K562 (cell line): ENCODE measurements around the gene ISY1. TPM values are rescaled to one million over a fixed set of nuclear protein-coding genes. Genes with fewer than 3 reads are reported as not detected.

Experiments
- BRCA1 ChIP-seq, 2 experiments: fragments of 450-650 bp in 1 of 2; sonication (generic) in 1 of 2; formaldehyde crosslinking in 1 of 2; IDR thresholded peaks; 2 replicates each; pipeline versions ENCODE4 v1.5.0 to v1.6.1; 2017 to 2020; ENCODE audit warnings: mild to moderate bottlenecking in 1 of 2, missing genetic modification reagents in 1 of 2
- E2F3 ChIP-seq: fragments of 250-450 bp; sonication (Bioruptor Pico); IDR thresholded peaks from 2 replicates; pipeline ENCODE4 v1.4.0; 2020; ENCODE audit warnings: mild to moderate bottlenecking
- ELF2 ChIP-seq: fragments of 250-450 bp; sonication (Bioruptor Pico); IDR thresholded peaks from 2 replicates; pipeline ENCODE4 v1.5.0; 2021; ENCODE audit warnings: mild to moderate bottlenecking
- EWSR1 ChIP-seq: fragments of 450-650 bp; IDR thresholded peaks from 2 replicates; pipeline ENCODE4 v1.6.1; 2018; ENCODE audit warnings: borderline replicate concordance, mild to moderate bottlenecking, low read depth, moderate library complexity; ENCODE audit not compliant: partially characterized antibody
- ILF3 ChIP-seq: fragments of 450-650 bp; IDR thresholded peaks from 2 replicates; pipeline ENCODE4 v1.6.1; 2018; ENCODE audit warnings: antibody characterized with exemption, mild to moderate bottlenecking, moderate library complexity, borderline replicate concordance
- KLF6 ChIP-seq: fragments of 250-450 bp; sonication (Bioruptor Pico); IDR thresholded peaks from 2 replicates; pipeline ENCODE4 v1.4.0; 2020; ENCODE audit warnings: mild to moderate bottlenecking, moderate library complexity, borderline replicate concordance
- NELFE ChIP-seq: IDR thresholded peaks from 2 replicates; pipeline ENCODE4 v1.6.1; 2011; ENCODE audit warnings: mild to moderate bottlenecking; ENCODE audit not compliant: insufficient read depth, insufficient read length
- NEUROD1 ChIP-seq: fragments of 150-350 bp; IDR thresholded peaks from 2 replicates; pipeline ENCODE4 v1.6.1; 2014; ENCODE audit warnings: borderline replicate concordance, low read length, low read depth; ENCODE audit not compliant: partially characterized antibody
- NUFIP1 ChIP-seq: fragments of 450-650 bp; IDR thresholded peaks from 2 replicates; pipeline ENCODE4 v1.6.1; 2018; ENCODE audit not compliant: partially characterized antibody
- SRSF1 ChIP-seq: fragments of 200-400 bp; formaldehyde crosslinking; IDR thresholded peaks from 2 replicates; pipeline ENCODE4 v1.6.1; 2017; ENCODE audit warnings: mild to moderate bottlenecking, low read depth, low read length, moderate library complexity
- STAT5B ChIP-seq: fragments of 250-450 bp; sonication (Bioruptor Pico); IDR thresholded peaks from 2 replicates; pipeline ENCODE4 v1.8.0; 2021; ENCODE audit warnings: mild to moderate bottlenecking, inconsistent platforms
- TBL1XR1 ChIP-seq, 2 experiments: IDR thresholded peaks; 2 replicates each; pipeline ENCODE4 v1.6.1; 2012; ENCODE audit warnings: improper control_type of control experiment in 2 of 2, low read length in 2 of 2, mild to moderate bottlenecking in 1 of 2
- TBP ChIP-seq: optimal IDR thresholded peaks from 2 replicates; pipeline ENCODE3; 2011; ENCODE audit warnings: low read depth, low read length, improper control_type of control experiment
- TEAD4 ChIP-seq, 2 experiments: sonication (generic) in 1 of 2; formaldehyde crosslinking in 1 of 2; IDR thresholded peaks; 2 replicates each; pipeline versions ENCODE4 v1.6.1 to v1.8.0; 2012 to 2022; ENCODE audit warnings: borderline replicate concordance in 1 of 2, inconsistent platforms in 1 of 2, low read length in 1 of 2, mild to moderate bottlenecking in 1 of 2, missing genetic modification reagents in 1 of 2
- ZNF184 ChIP-seq: sonication (generic); formaldehyde crosslinking; IDR thresholded peaks from 2 replicates; pipeline ENCODE4 v1.5.0; 2020; ENCODE audit warnings: missing genetic modification reagents
- ZNF384 ChIP-seq: IDR thresholded peaks from 2 replicates; pipeline ENCODE4 v1.6.1; 2012; ENCODE audit warnings: low read depth, low read length, improper control_type of control experiment
- ZNF507 ChIP-seq: conservative IDR thresholded peaks from 2 replicates; pipeline ENCODE4 v1.6.1; 2017; ENCODE audit warnings: missing genetic modification characterization, missing compliant biosample characterization
- polyA plus RNA-seq, 8 experiments: library from polyadenylated mRNA; depleted of rRNA in 4 of 8; stranded (reverse) in 5 of 8; unstranded in 3 of 8; fragments of >200 nt; fragmentation: Nextera tagmentation in 2 of 8; fragmentation: Illumina TruSeq in 1 of 8; extraction: Ambion mirVana in 2 of 8; extraction: Trizol in 1 of 8; gene quantifications; 2 replicates each; pipeline versions ENCODE4 v1.2.1 to v1.2.3, GENCODE V29; 2011 to 2014; ENCODE audit warnings: inconsistent platforms in 1 of 8, missing spikeins in 1 of 8
- total RNA-seq, 7 experiments: library from RNA; depleted of rRNA in 6 of 7; stranded (reverse); fragments of >200 nt in 6 of 7; fragmentation: Illumina TruSeq in 2 of 7; extraction: Trizol in 2 of 7; gene quantifications; 2 replicates each; pipeline versions ENCODE4 v1.2.1 to v1.2.3, GENCODE V29; 2011 to 2021; ENCODE audit warnings: low replicate concordance in 1 of 7
- TF ChIP-seq, protein P1 (sequence below), 2 experiments: fragments of 450-650 bp in 1 of 2; sonication (generic) in 1 of 2; formaldehyde crosslinking; conservative IDR thresholded peaks; 2 replicates each; pipeline versions ENCODE4 v1.4.0 to v1.8.1; 2020 to 2022; ENCODE audit warnings: mild to moderate bottlenecking in 1 of 2, missing genetic modification reagents in 1 of 2
- TF ChIP-seq, protein P2 (sequence below): fragments of 450-650 bp; IDR thresholded peaks from 2 replicates; pipeline ENCODE4 v1.6.1; 2017; ENCODE audit warnings: antibody characterized with exemption
- TF ChIP-seq, protein P3 (sequence below): fragments of 450-650 bp; conservative IDR thresholded peaks from 2 replicates; pipeline ENCODE4 v1.6.1; 2016; ENCODE audit warnings: missing genetic modification characterization, low read depth, mild to moderate bottlenecking, control low read depth, missing compliant biosample characterization
- TF ChIP-seq, protein P4 (sequence below): fragments of 450-650 bp; formaldehyde crosslinking; conservative IDR thresholded peaks from 2 replicates; pipeline ENCODE4 v1.4.0; 2022; ENCODE audit warnings: mild to moderate bottlenecking, missing genetic modification characterization

Gene ISY1
- total and polyA plus RNA-seq, 9 of the 15 experiments (the other 6 are each of a cell fraction or from before 2014, with no cell fraction given) = 23.5 to 50.0 (median 32.9) TPM

DNA sequence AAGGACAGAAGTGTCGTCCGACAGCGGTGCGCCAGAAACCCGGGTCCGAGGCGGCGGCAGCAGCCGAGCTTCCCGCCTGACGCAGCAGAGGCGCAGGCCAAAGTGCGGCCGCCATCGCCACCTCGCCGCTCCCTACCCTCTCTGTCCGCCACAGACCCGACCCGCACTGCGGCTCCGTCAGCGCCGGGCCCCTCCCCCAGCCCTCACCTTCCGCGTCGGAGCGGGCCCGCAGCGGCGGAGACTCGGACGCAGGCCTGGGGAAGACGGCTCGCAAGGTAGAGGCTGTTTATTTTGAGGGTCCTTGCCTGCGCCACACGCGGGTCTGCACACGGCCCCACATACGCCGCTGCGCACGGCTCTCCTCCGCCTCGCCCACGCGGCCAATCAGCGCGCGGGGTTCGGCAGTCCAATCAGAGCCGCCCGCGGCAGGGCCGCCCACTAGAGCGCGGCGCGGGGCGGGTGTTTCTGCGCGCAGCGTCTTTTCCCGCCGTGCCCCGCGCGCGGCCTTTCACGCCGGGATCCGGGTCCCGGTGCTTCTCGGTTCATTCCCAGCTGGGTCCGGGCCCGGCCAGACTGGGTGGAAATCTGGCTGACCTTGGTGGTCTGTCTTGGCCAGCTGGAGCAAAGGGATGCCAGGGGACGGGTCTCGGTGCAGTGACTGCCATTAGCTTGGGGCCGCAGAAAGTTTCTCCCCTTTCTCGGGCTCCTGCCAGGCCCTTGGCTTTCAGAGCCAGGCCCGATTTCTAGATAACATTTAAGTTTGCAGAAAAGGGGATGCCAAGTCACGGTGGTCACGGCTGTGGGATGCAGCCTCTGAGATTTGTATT is 22.9 kb upstream of the ISY1 start, which contains the start of gene CNBP (continued):
- peak; percentile 87 for TF ChIP-seq TBP
- TF ChIP-seq EWSR1 = no peak
- TF ChIP-seq NEUROD1 = peak; percentile 17
- TF ChIP-seq ELF2 (CRISPR knock-in tag) = no peak
- TF ChIP-seq SRSF1 = no peak
- TF ChIP-seq, protein P1, sequence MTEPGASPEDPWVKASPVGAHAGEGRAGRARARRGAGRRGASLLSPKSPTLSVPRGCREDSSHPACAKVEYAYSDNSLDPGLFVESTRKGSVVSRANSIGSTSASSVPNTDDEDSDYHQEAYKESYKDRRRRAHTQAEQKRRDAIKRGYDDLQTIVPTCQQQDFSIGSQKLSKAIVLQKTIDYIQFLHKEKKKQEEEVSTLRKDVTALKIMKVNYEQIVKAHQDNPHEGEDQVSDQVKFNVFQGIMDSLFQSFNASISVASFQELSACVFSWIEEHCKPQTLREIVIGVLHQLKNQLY (CRISPR knock-in tag; conservative IDR thresholded peaks at IDR 0.05) = no peak
- TF ChIP-seq, protein P2, sequence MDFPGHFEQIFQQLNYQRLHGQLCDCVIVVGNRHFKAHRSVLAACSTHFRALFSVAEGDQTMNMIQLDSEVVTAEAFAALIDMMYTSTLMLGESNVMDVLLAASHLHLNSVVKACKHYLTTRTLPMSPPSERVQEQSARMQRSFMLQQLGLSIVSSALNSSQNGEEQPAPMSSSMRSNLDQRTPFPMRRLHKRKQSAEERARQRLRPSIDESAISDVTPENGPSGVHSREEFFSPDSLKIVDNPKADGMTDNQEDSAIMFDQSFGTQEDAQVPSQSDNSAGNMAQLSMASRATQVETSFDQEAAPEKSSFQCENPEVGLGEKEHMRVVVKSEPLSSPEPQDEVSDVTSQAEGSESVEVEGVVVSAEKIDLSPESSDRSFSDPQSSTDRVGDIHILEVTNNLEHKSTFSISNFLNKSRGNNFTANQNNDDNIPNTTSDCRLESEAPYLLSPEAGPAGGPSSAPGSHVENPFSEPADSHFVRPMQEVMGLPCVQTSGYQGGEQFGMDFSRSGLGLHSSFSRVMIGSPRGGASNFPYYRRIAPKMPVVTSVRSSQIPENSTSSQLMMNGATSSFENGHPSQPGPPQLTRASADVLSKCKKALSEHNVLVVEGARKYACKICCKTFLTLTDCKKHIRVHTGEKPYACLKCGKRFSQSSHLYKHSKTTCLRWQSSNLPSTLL = no peak
- TF ChIP-seq E2F3 (CRISPR knock-in tag) = peak; percentile 62; the same call in 1 of the 2 replicates
- no peak for TF ChIP-seq ZNF507 (tag)
- TF ChIP-seq BRCA1 (IDR thresholded peaks at IDR 0.05) = no peak
- TF ChIP-seq BRCA1 (CRISPR knock-in tag; IDR thresholded peaks at IDR 0.05) = no peak
- TF ChIP-seq, protein P3, sequence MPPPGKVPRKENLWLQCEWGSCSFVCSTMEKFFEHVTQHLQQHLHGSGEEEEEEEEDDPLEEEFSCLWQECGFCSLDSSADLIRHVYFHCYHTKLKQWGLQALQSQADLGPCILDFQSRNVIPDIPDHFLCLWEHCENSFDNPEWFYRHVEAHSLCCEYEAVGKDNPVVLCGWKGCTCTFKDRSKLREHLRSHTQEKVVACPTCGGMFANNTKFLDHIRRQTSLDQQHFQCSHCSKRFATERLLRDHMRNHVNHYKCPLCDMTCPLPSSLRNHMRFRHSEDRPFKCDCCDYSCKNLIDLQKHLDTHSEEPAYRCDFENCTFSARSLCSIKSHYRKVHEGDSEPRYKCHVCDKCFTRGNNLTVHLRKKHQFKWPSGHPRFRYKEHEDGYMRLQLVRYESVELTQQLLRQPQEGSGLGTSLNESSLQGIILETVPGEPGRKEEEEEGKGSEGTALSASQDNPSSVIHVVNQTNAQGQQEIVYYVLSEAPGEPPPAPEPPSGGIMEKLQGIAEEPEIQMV = 0 out of 2 replicates have a peak, but pooled peaks have one; percentile 44
- 0 out of 2 replicates have a peak, but pooled peaks have one; percentile 17 for TF ChIP-seq KLF6 (CRISPR knock-in tag)
- no peak for TF ChIP-seq ZNF184 (CRISPR knock-in tag)
- no peak for TF ChIP-seq TEAD4 (IDR thresholded peaks at IDR 0.05; ENCODE audit: low read length)
- peak; percentile 65; the same call in 1 of the 2 replicates for TF ChIP-seq TEAD4 (CRISPR knock-in tag; IDR thresholded peaks at IDR 0.05; ENCODE audit: borderline replicate concordance)
- no peak for TF ChIP-seq NELFE
- no peak for TF ChIP-seq STAT5B (CRISPR knock-in tag)
- TF ChIP-seq TBL1XR1 (IDR thresholded peaks at IDR 0.05; ENCODE audit: low read length in 2 of 2) = no peak
- no peak for TF ChIP-seq ILF3
- TF ChIP-seq ZNF384 = no peak
- TF ChIP-seq, protein P4, sequence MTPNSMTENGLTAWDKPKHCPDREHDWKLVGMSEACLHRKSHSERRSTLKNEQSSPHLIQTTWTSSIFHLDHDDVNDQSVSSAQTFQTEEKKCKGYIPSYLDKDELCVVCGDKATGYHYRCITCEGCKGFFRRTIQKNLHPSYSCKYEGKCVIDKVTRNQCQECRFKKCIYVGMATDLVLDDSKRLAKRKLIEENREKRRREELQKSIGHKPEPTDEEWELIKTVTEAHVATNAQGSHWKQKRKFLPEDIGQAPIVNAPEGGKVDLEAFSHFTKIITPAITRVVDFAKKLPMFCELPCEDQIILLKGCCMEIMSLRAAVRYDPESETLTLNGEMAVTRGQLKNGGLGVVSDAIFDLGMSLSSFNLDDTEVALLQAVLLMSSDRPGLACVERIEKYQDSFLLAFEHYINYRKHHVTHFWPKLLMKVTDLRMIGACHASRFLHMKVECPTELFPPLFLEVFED (CRISPR knock-in tag) = no peak
- no peak for TF ChIP-seq NUFIP1
